K562 (cell line): ENCODE measurements around the gene PLEKHM3. TPM values are rescaled to one million over a fixed set of nuclear protein-coding genes. Genes with fewer than 3 reads are reported as not detected.

ENCODE experiments used
- ATAC-seq: fragments of 200-7000 bp; cut with Tn5 transposase; 3 replicates; pipeline ENCODE4 v1.9.1; 2020; ENCODE audit warnings: moderate library complexity
- BruUV-seq: library from RNA; stranded (reverse); fragments of 400-500 nt; replicated peaks from 2 replicates; lab custom pipeline; 2021; lab: Mats Ljungman, UMichigan
- CTCF ChIA-PET: fragments of 300-600 bp; formaldehyde crosslinking; extraction: SDS; loops from one replicate; lab custom pipeline; 2021; ENCODE audit warnings: low intra/inter-chr PET ratio; lab: Yijun Ruan, JAX
- POLR2A ChIA-PET: fragments of 300-600, 350-650 bp; sonication (Branson Sonifier 250); formaldehyde crosslinking; extraction: SDS; loops from one replicate; lab custom pipeline; 2021; ENCODE audit warnings: antibody characterized with exemption, inconsistent platforms; lab: Yijun Ruan, JAX
- DNase-seq, 4 experiments: peaks; one replicate each; pipeline versions ENCODE4 v3.0.0 to v3.0.0-alpha.2; 2011 to 2018; ENCODE audit warnings: low spot score in 3 of 4, mixed read lengths in 3 of 4; ENCODE audit errors: extremely low read depth in 1 of 4
- FAIRE-seq: peaks from 2 replicates; lab custom pipeline; 2011; peaks lifted over from hg19 to GRCh38; lab: Jason Lieb, UNC
- H2AFZ ChIP-seq: 2 replicates; pipeline ENCODE4 v1.6.0; 2011; ENCODE audit warnings: low read depth, low read length, control low read depth, inconsistent platforms
- H3K27ac ChIP-seq: fragments of 200-600 bp; 3 replicates; pipeline ENCODE4 v1.8.0; 2011; ENCODE audit warnings: low read depth, mild to moderate bottlenecking, control low read depth, inconsistent platforms, low read length, moderate library complexity, mixed read lengths; ENCODE audit errors: extremely low read depth
- H3K27me3 ChIP-seq, 2 experiments: fragments of 300-600 bp in 1 of 2; 2 replicates in 1 of 2; 3 replicates in 1 of 2; pipeline versions ENCODE4 v1.6.0 to v1.8.0; 2011; ENCODE audit warnings: inconsistent platforms in 2 of 2, low read length in 2 of 2, mild to moderate bottlenecking in 1 of 2, mixed read lengths in 1 of 2, moderate library complexity in 1 of 2; ENCODE audit not compliant: control insufficient read depth in 2 of 2, insufficient read depth in 2 of 2
- H3K36me3 ChIP-seq: fragments of 300-600 bp; 3 replicates; pipeline ENCODE4 v1.8.0; 2011; ENCODE audit warnings: mild to moderate bottlenecking, low read length, inconsistent platforms; ENCODE audit not compliant: control insufficient read depth, insufficient read depth
- H3K4me1 ChIP-seq, 2 experiments: fragments of 200-600 bp in 1 of 2; replicated peaks in 1 of 2; 2 replicates in 1 of 2; 3 replicates in 1 of 2; pipeline versions ENCODE4 v1.5.1 to v1.8.0; 2011; ENCODE audit warnings: inconsistent platforms in 2 of 2, low read length in 2 of 2, mild to moderate bottlenecking in 1 of 2, mixed read lengths in 1 of 2, moderate library complexity in 1 of 2; ENCODE audit not compliant: control insufficient read depth in 2 of 2, insufficient read depth in 2 of 2
- H3K4me2 ChIP-seq: 2 replicates; pipeline ENCODE4 v1.6.1; 2011; ENCODE audit warnings: low read length, control low read depth, inconsistent platforms, mixed read lengths; ENCODE audit not compliant: insufficient read depth
- H3K4me3 ChIP-seq: fragments of 200-600 bp; sonication (generic), shearing (Covaris generic); 2 replicates; pipeline ENCODE4 v1.5.1; 2016; ENCODE audit warnings: control low read depth, inconsistent platforms
- H3K79me2 ChIP-seq: fragments of 200-600 bp; 3 replicates; pipeline ENCODE4 v1.8.0; 2011; ENCODE audit warnings: low read length, inconsistent platforms; ENCODE audit not compliant: control insufficient read depth, insufficient read depth
- H3K9ac ChIP-seq, 2 experiments: 2 replicates each; pipeline versions ENCODE4 v1.6.0 to v1.6.1; 2011; ENCODE audit warnings: low read depth in 2 of 2, low read length in 2 of 2, control low read depth in 1 of 2, inconsistent platforms in 1 of 2, mild to moderate bottlenecking in 1 of 2, mixed read lengths in 1 of 2; ENCODE audit not compliant: insufficient read depth in 1 of 2
- H3K9me1 ChIP-seq: one replicate; pipeline ENCODE4 v1.6.0; 2011; ENCODE audit warnings: inconsistent platforms, mild to moderate bottlenecking, low read length, moderate library complexity; ENCODE audit not compliant: control insufficient read depth, insufficient read depth
- H3K9me3 ChIP-seq: replicated peaks from 2 replicates; pipeline ENCODE4 v1.5.1; 2011; ENCODE audit warnings: low read depth, low read length, inconsistent platforms; ENCODE audit not compliant: control insufficient read depth, insufficient read depth
- H4K20me1 ChIP-seq: replicated peaks from 2 replicates; pipeline ENCODE4 v1.6.1; 2011; ENCODE audit warnings: low read length, inconsistent platforms, mixed read lengths; ENCODE audit not compliant: control insufficient read depth, insufficient read depth
- ADNP ChIP-seq: fragments of 200-800 bp; sonication (Bioruptor generic); IDR thresholded peaks from 2 replicates; pipeline ENCODE4 v1.6.1; 2016; ENCODE audit warnings: missing genetic modification characterization, missing compliant biosample characterization
- BRD9 ChIP-seq: fragments of 450-650 bp; IDR thresholded peaks from 2 replicates; pipeline ENCODE4 v1.6.1; 2018; ENCODE audit warnings: low read depth; ENCODE audit not compliant: partially characterized antibody
- JUND ChIP-seq, 2 experiments: IDR thresholded peaks; 2 replicates in 1 of 2; 3 replicates in 1 of 2; pipeline ENCODE4 v1.6.1; 2011; ENCODE audit warnings: borderline replicate concordance in 2 of 2, low read depth in 2 of 2, low read length in 2 of 2, improper control_type of control experiment in 1 of 2, missing biosample characterization in 1 of 2, missing genetic modification characterization in 1 of 2, missing genetic modification reagents in 1 of 2
- LARP7 ChIP-seq: fragments of 450-650 bp; IDR thresholded peaks from 2 replicates; pipeline ENCODE4 v1.6.1; 2016
- MTA1 ChIP-seq: fragments of 450-650 bp; IDR thresholded peaks from 2 replicates; pipeline ENCODE4 v1.6.1; 2017; ENCODE audit warnings: borderline replicate concordance
- SIRT6 ChIP-seq: IDR thresholded peaks from one replicate; pipeline ENCODE4 v1.6.1; 2012; ENCODE audit warnings: low read depth, mild to moderate bottlenecking, control low read depth, inconsistent platforms, low read length, moderate library complexity
- SPI1 ChIP-seq: IDR thresholded peaks from 2 replicates; pipeline ENCODE4 v1.6.1; 2011; ENCODE audit warnings: low read depth, low read length, control low read depth, borderline replicate concordance
- SRF ChIP-seq, 2 experiments: fragments of 250-450, 450-650 bp in 1 of 2; sonication (Bioruptor Pico) in 1 of 2; sonication (generic) in 1 of 2; formaldehyde crosslinking; IDR thresholded peaks; 2 replicates each; pipeline versions ENCODE4 v1.5.0 to v1.5.1; 2020 to 2022; ENCODE audit warnings: mild to moderate bottlenecking in 1 of 2, missing genetic modification reagents in 1 of 2
- SRSF7 ChIP-seq: fragments of 200-400 bp; formaldehyde crosslinking; optimal IDR thresholded peaks from 2 replicates; pipeline ENCODE3; 2017; ENCODE audit warnings: mild to moderate bottlenecking, low read depth, low read length
- ZNF644 ChIP-seq: fragments of 200-800 bp; sonication (Bioruptor generic); IDR thresholded peaks from 2 replicates; pipeline ENCODE4 v1.6.1; 2016; ENCODE audit warnings: low read depth, missing genetic modification characterization, missing compliant biosample characterization
- WGBS: fragments of 100-300 bp; shearing (Covaris generic); methylation state at CpG from one replicate; pipeline ENCODE4 v1.1.6; 2016; ENCODE audit warnings: low coverage, mixed read lengths; ENCODE audit not compliant: insufficient coverage; ENCODE audit errors: missing lambda C conversion rate; 5-methylcytosine and 5-hydroxymethylcytosine counted together
- in situ Hi-C: fragments of 300-500 bp; cut with MboI; formaldehyde crosslinking; loops from 4 replicates; pipeline ENCODE4 v1.15.0; 2018; ENCODE audit warnings: inconsistent platforms, mixed read lengths
- intact Hi-C: fragments of 100-400 bp; cut with micrococcal nuclease; formaldehyde crosslinking; loops from 2 replicates; pipeline ENCODE4 v1.14.2; 2022
- polyA plus RNA-seq, 8 experiments: library from polyadenylated mRNA; depleted of rRNA in 4 of 8; stranded (reverse) in 5 of 8; unstranded in 3 of 8; fragments of >200 nt; fragmentation: Nextera tagmentation in 2 of 8; fragmentation: Illumina TruSeq in 1 of 8; extraction: Ambion mirVana in 2 of 8; extraction: Trizol in 1 of 8; gene quantifications; 2 replicates each; pipeline versions ENCODE4 v1.2.1 to v1.2.3, GENCODE V29; 2011 to 2014; ENCODE audit warnings: inconsistent platforms in 1 of 8, missing spikeins in 1 of 8
- total RNA-seq, 7 experiments: library from RNA; depleted of rRNA in 6 of 7; stranded (reverse); fragments of >200 nt in 6 of 7; fragmentation: Illumina TruSeq in 2 of 7; extraction: Trizol in 2 of 7; gene quantifications; 2 replicates each; pipeline versions ENCODE4 v1.2.1 to v1.2.3, GENCODE V29; 2011 to 2021; ENCODE audit warnings: low replicate concordance in 1 of 7
- TF ChIP-seq, protein P1 (sequence below): sonication (generic); formaldehyde crosslinking; IDR thresholded peaks from 2 replicates; pipeline ENCODE4 v1.8.0; 2022; ENCODE audit warnings: mild to moderate bottlenecking, missing genetic modification reagents
- TF ChIP-seq, protein P2 (sequence below): fragments of 250-450 bp; sonication (Bioruptor Pico); IDR thresholded peaks from 2 replicates; pipeline ENCODE4 v1.4.0; 2020

Gene PLEKHM3
- total and polyA plus RNA-seq, 9 of the 15 experiments (the other 6 are each of a cell fraction or from before 2014, with no cell fraction given), result 0.24 to 1.6 (median 1.0) TPM

GRCh38 chr2:207844648-207845047, 180.7 kb downstream of the PLEKHM3 start (continued):
- no peak for TF ChIP-seq SRSF7
- TF ChIP-seq BRD9, result no peak
- no peak for TF ChIP-seq ADNP (tag)
- no peak for TF ChIP-seq LARP7

DNA sequence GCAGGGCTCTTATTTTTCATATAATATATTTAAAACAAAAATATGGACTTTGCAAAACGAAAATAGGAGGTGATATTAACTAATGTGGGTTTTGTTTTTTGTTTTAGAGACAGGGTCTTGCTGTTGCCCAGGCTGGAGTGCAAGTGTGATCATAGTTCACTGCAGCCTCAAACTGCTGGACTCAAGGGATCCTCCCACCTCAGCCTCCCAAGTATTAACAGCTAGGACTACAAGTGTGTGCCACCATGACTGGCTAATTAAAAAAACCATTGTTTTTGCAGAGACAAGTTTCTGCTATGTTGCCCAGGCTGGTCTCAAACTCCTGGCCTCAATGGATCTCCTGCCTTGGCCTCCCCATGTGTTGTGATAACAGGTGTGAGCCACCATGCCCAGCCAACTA, 185.2 kb downstream of the PLEKHM3 start:
- H3K79me2 ChIP-seq, result no peaks in the 10 kb centered on the region

GRCh38 chr2:207839575-207839974, 185.8 kb downstream of the PLEKHM3 start:
- DNase-seq, result no peak
- H3K27ac ChIP-seq, result no peak overlapping the region
- H3K79me2 ChIP-seq, result no peaks in the 10 kb centered on the region
- CTCF ChIA-PET, result no interaction called here
- H3K4me3 ChIP-seq, result no peak overlapping the region
- in situ Hi-C loops (no loop called here), intact Hi-C loops (no loop called here)
- H2AFZ ChIP-seq, result no peak overlapping the region
- no peak for FAIRE-seq
- no peaks in the 10 kb centered on the region for H3K9me3 ChIP-seq
- no peak overlapping the region for H3K4me2 ChIP-seq
- no peaks in the 10 kb centered on the region; a peak in 2 of 5 replicates for H3K4me1 ChIP-seq
- POLR2A ChIA-PET, result no interaction called here
- H3K9me1 ChIP-seq, result no peaks in the 10 kb centered on the region
- H4K20me1 ChIP-seq, result no peaks in the 10 kb centered on the region
- 31% methylated on average over 3 of the region's 3 CpGs for WGBS
- H3K27me3 ChIP-seq, result no peaks in the 10 kb centered on the region
- BruUV-seq, result no TSS peak
- ATAC-seq, result no peak
- no peak overlapping the region for H3K9ac ChIP-seq
- no peaks in the 10 kb centered on the region for H3K36me3 ChIP-seq
- no peak for TF ChIP-seq ZNF644 (tag)
- TF ChIP-seq, protein P1, sequence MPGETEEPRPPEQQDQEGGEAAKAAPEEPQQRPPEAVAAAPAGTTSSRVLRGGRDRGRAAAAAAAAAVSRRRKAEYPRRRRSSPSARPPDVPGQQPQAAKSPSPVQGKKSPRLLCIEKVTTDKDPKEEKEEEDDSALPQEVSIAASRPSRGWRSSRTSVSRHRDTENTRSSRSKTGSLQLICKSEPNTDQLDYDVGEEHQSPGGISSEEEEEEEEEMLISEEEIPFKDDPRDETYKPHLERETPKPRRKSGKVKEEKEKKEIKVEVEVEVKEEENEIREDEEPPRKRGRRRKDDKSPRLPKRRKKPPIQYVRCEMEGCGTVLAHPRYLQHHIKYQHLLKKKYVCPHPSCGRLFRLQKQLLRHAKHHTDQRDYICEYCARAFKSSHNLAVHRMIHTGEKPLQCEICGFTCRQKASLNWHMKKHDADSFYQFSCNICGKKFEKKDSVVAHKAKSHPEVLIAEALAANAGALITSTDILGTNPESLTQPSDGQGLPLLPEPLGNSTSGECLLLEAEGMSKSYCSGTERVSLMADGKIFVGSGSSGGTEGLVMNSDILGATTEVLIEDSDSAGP, result no peak
- no peak for TF ChIP-seq JUND (IDR thresholded peaks at IDR 0.05; ENCODE audit: borderline replicate concordance, low read depth, low read length)
- TF ChIP-seq JUND (tag; IDR thresholded peaks at IDR 0.05; ENCODE audit: borderline replicate concordance, low read depth, low read length), result no peak
- TF ChIP-seq, protein P2, sequence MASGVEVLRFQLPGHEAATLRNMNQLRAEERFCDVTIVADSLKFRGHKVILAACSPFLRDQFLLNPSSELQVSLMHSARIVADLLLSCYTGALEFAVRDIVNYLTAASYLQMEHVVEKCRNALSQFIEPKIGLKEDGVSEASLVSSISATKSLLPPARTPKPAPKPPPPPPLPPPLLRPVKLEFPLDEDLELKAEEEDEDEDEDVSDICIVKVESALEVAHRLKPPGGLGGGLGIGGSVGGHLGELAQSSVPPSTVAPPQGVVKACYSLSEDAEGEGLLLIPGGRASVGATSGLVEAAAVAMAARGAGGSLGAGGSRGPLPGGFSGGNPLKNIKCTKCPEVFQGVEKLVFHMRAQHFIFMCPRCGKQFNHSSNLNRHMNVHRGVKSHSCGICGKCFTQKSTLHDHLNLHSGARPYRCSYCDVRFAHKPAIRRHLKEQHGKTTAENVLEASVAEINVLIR (CRISPR knock-in tag), result no peak
- TF ChIP-seq SPI1, result no peak
- TF ChIP-seq MTA1, result no peak
- no peak for TF ChIP-seq SRF (CRISPR knock-in tag; IDR thresholded peaks at IDR 0.05)

More for the DNA sequence above, 185.2 kb downstream of the PLEKHM3 start:
- TF ChIP-seq SIRT6, result no peak
- TF ChIP-seq, all 486 proteins: peak for 0
- Histone ChIP-seq H4K20me1 (no peaks in the 10 kb centered on the region), H3K9me1 (no peaks in the 10 kb centered on the region), H3K9me3 (no peaks in the 10 kb centered on the region), H3K36me3 (no peaks in the 10 kb centered on the region), H3K9ac (no peak overlapping the region), H3K27ac (no peak overlapping the region), H3K4me3 (no peak overlapping the region), H3K4me1 (no peaks in the 10 kb centered on the region; a peak in 2 of 5 replicates), H3K4me2 (no peak overlapping the region), H3K27me3 (no peaks in the 10 kb centered on the region), H2AFZ (no peak overlapping the region)
- DNase-seq (no peak), FAIRE-seq (no peak), ATAC-seq (no peak)
- WGBS, result 0% methylated on average over 1 of the region's 1 CpG
- in situ Hi-C loops, result no loop called here
- BruUV-seq, result no TSS peak
- ChIA-PET CTCF (no interaction called here), POLR2A (no interaction called here)
- intact Hi-C loops, result no loop called here
